ENCODE results near the gene DGKZ. TPM values are rescaled to one million over a fixed set of nuclear protein-coding genes. Genes with fewer than 3 reads are reported as not detected.

The DGKZ gene
- total RNA-seq, 4 donors from 2014 or later = 13.5 to 55.3 (median 42.8) TPM

- Histone ChIP-seq H3K27ac (no peak overlapping the region), H3K4me1 (peaks cover 0 to 12% of the 10 kb centered on the region in 2 donors), H3K4me3 (no peak overlapping the region), H3K36me3 (no peaks in the 10 kb centered on the region), H3K9me3 (no peaks in the 10 kb centered on the region), H3K27me3 (peaks cover 3 to 11% of the 10 kb centered on the region in 2 donors)
- DNase-seq = no peak
- intact Hi-C loops (cut with DNase I; ENCODE audit: low total_unique reads) = no loop called here
- TF ChIP-seq, protein P1, sequence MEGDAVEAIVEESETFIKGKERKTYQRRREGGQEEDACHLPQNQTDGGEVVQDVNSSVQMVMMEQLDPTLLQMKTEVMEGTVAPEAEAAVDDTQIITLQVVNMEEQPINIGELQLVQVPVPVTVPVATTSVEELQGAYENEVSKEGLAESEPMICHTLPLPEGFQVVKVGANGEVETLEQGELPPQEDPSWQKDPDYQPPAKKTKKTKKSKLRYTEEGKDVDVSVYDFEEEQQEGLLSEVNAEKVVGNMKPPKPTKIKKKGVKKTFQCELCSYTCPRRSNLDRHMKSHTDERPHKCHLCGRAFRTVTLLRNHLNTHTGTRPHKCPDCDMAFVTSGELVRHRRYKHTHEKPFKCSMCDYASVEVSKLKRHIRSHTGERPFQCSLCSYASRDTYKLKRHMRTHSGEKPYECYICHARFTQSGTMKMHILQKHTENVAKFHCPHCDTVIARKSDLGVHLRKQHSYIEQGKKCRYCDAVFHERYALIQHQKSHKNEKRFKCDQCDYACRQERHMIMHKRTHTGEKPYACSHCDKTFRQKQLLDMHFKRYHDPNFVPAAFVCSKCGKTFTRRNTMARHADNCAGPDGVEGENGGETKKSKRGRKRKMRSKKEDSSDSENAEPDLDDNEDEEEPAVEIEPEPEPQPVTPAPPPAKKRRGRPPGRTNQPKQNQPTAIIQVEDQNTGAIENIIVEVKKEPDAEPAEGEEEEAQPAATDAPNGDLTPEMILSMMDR (IDR thresholded peaks at IDR 0.05) = no peak
- TF ChIP-seq POLR2A (IDR thresholded peaks at IDR 0.05) = no peak
Measured at GRCh38 chr11:46336563-46337180, 10.6 kb upstream of the DGKZ start.

- Histone ChIP-seq H3K9me3 (no peaks in the 10 kb centered on the region), H3K27ac (peak overlapping the region in 1 of 2 donors; percentile 66), H3K36me3 (no peaks in the 10 kb centered on the region), H3K4me3 (no peak overlapping the region), H3K4me1 (peaks cover 0 to 6% of the 10 kb centered on the region in 2 donors), H3K27me3 (peaks cover 0 to 6% of the 10 kb centered on the region in 2 donors)
- intact Hi-C loops (cut with DNase I; ENCODE audit: low total_unique reads) = no loop called here
- TF ChIP-seq, protein P1 (IDR thresholded peaks at IDR 0.05) = no peak
- no peak for TF ChIP-seq POLR2A (IDR thresholded peaks at IDR 0.05)
- no peak for DNase-seq
Measured at GRCh38 chr11:46337626-46338345, 9.5 kb upstream of the DGKZ start.

DNA sequence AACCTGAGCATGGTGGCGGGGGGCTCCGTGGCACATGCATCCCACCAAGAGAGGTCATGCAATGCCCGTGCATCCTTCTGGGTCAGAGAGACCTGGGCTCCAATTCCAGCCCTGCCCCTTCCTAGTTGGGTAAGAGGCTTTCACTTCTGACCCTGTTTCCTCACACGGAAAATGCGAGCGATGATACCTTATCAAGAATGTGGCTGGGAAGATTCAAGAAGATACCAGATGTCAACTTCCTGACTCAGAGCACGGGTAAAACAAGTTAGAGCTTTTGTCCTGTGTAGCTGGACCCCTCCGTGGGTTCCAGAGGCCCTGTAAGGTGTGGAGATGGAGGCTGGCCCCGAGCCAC, 8.7 kb upstream of the DGKZ start:
- H3K27ac ChIP-seq = peak overlapping the region; percentile 50 to 66
- no peaks in the 10 kb centered on the region for H3K4me1 ChIP-seq
- no peaks in the 10 kb centered on the region for H3K27me3 ChIP-seq
- no peaks in the 10 kb centered on the region for H3K36me3 ChIP-seq
- peak overlapping the region in 1 of 2 donors; percentile 2 for H3K4me3 ChIP-seq
- H3K9me3 ChIP-seq = no peaks in the 10 kb centered on the region
- DNase-seq = no peak
- TF ChIP-seq, protein P1 (IDR thresholded peaks at IDR 0.05) = no peak
- no peak for TF ChIP-seq POLR2A (IDR thresholded peaks at IDR 0.05)
- intact Hi-C loops (cut with DNase I; ENCODE audit: low total_unique reads) = no loop called here

- no peaks in the 10 kb centered on the region for H3K9me3 ChIP-seq
- TF ChIP-seq, protein P1 (IDR thresholded peaks at IDR 0.05) = no peak
- no peak for TF ChIP-seq POLR2A (IDR thresholded peaks at IDR 0.05)
- peak overlapping the region; percentile 50 to 66 for H3K27ac ChIP-seq
- no peaks in the 10 kb centered on the region for H3K4me1 ChIP-seq
- H3K4me3 ChIP-seq = peak overlapping the region in 1 of 2 donors; percentile 2
- DNase-seq = no peak
- intact Hi-C loops (cut with DNase I; ENCODE audit: low total_unique reads) = no loop called here
- H3K27me3 ChIP-seq = no peaks in the 10 kb centered on the region
- H3K36me3 ChIP-seq = no peaks in the 10 kb centered on the region
Measured at GRCh38 chr11:46338988-46339666, 8.1 kb upstream of the DGKZ start.

DNA sequence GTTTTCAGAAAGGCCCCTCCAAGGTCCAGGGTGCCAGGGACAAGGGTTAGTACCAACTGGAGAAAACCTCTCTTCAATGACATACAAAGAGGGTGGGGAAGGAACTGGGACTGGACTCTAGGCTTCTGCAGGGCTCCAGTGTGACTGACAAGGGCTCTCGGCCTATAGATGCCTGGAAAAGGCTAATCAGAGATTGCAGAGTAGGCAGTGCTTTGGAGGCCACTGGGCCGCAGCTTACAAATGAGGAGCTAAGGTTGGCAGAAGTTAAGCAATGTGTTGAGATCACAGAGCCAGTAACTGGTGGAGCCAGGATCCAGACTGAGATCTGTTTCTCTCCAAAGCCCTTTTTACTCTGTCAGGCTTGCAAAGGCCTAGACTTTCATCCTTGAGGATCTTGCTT, 7.4 kb upstream of the DGKZ start:
- Histone ChIP-seq H3K4me1 (no peaks in the 10 kb centered on the region), H3K4me3 (no peak overlapping the region), H3K27ac (peak overlapping the region in 1 of 2 donors; percentile 66), H3K9me3 (no peaks in the 10 kb centered on the region), H3K36me3 (no peaks in the 10 kb centered on the region), H3K27me3 (no peaks in the 10 kb centered on the region)
- intact Hi-C loops (cut with DNase I; ENCODE audit: low total_unique reads) = no loop called here
- TF ChIP-seq POLR2A (IDR thresholded peaks at IDR 0.05) = no peak
- TF ChIP-seq, protein P1 (IDR thresholded peaks at IDR 0.05) = no peak
- DNase-seq = no peak
